ENCODE data around the gene EVPLL.
A peak's percentile ranks its signal among the peaks of the same experiment; 100 is the strongest.
"Not testable (repeated sequence)": the region's sequence is repeated elsewhere in the genome, so short reads cannot be mapped to it uniquely, and the experiment has no call there.

EVPLL gene

DNA sequence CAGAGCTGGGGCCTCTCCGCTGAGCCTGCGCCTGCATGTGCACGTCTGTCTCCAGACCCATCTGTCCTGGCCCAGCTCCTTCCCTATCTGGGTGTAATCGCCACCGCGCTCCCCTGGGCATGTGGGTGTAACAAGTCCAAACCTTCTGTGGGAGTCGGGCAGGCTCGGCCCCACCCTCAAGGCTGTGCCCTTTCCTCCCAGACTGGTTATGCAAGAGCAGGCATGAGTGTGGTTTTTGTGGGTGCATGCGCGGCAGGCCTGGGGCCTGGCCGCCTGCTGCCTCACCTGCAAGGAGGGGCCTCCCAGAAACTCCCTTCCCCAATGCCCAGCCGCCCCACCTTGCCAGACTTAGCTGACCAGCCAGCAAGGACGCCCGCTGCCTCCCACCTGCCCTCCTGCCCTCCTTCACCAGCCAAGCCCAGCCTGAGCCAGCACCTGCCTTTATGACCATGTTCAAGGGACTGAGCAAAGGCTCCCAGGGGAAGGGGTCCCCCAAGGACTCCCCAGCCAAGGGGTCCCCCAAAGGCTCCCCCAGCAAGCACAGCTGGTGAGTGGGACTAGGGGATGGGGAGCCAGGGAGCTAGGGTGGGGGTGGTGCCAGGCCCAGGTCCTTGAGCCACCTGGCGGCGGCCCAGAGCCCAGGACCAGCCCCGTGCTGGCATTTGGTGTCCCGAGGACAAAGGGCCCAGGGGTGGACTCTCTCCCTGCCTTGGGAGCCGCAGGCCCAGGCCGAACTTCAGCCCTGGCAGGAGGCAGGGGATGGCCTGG is at the start of gene EVPLL:
Gene EVPLL, plus strand, starts transcription at position 342 of the 768 bp plus-strand sequence. CDS start 3,160 bp downstream, outside the sequence.
- no peak for DNase-seq

DNA sequence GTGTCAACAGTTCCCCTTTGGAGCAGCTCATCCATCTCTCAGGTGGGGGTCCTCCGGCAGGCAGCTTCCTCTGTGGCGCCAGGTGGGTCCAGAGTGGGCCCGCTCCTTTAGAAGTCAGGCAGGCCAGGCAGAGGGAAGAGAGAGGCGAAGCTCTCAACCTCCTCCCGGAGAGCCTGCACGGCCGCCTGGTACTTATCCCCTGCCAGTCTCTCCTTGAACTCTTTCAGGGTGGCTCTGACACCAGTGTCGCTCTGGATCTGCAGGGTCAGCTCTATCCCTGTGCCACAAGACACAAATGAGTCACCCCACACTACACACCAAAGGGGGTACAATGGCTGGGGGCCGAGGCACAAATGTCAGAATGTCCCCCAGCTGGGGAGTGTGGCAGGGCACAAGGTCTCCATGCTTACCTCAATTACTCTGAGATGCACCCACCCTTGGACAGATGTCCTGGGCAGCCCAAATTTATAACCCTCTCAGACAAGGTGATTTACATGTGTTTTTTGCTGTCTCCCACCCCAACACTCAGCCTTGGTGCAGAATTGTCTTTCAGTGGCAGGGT is 48.9 kb upstream of the EVPLL start:
- DNase-seq = no peak

DNA sequence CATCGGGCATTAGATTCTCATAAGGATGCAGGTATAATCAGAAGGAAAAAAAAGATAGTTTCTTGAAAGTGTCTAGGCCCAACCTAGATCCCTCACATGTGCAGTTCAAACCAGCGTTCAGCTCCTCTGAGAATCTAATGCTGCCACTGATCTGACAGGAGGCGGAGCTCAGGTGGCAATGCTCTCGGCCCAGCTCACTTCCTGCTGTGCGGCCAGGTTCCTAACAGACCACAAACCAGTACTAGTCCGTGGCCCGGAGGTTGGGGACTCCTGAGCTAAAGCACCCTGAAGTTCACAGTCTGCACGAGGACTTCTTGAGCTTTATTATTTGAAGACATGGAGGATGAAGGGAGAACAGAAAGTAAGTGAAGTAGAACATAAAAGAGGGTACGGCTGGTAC is 45.7 kb upstream of the EVPLL start:
- no peak for DNase-seq

DNA sequence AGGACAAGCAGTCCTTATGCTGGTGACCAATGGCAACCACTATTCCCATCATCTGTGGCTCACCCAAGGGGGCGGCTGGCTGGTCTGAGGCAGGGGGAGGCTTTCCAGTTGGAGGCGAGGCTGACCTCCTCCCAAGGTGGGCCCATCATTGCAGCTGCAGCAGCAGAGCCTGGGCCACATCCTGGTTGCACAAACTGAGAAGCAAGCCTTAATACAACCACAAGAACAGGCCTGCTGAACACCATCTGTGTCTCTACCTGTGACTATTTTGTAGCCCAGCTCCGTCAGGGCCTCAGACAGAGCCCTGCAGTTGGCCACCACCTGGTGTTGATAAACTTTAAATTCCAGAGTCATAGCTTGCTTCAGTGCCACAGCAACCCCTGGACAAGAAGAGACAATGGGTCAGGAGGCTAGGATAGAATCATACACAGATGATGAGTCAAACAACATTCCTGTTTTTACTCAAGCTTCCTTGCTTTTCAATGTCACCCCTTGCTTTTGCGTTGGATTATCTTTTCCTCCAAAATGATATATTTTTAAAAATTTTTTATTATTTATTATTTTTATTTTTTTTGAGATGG is 44.6 kb upstream of the EVPLL start:
- no peak for DNase-seq

DNA sequence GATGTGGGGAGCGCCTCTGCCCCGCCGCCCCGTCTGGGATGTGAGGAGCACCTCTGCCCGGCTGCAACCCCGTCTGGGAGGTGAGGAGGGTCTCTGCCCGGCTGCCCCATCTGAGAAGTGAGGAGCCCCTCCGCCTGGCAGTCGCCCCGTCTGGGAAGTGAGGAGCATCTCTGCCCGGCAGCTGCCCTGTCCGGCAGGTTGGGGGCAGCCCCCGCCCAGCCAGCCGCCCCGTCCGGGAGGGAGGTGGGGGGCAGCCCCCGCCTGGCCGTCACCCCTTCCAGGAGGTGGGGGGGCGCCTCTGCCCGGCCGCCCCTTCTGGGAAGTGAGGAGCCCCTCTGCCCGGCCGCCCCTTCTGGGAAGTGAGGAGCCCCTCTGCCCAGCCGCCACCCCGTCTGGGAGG is 39.4 kb upstream of the EVPLL start:
- not testable (repeated sequence) for DNase-seq

DNA sequence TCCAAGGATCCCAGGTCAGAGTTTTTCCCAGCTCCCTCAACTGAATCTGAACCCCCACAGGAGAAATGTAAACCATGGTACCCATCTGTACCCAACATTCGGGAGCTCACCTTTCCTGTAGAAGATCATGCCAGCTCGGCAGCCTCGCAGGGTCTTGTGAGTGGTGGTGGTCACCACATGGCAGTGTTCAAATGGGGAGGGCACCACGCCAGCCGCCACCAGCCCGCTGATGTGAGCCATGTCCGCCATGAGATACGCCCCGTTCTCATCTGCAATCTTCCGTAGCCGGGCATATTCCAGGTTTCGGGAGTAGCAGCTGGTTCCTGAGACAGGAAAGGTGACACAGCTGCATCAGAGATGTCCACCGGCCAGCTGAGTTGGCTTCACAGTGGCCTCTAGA is 37.6 kb upstream of the EVPLL start:
- no peak for DNase-seq

DNA sequence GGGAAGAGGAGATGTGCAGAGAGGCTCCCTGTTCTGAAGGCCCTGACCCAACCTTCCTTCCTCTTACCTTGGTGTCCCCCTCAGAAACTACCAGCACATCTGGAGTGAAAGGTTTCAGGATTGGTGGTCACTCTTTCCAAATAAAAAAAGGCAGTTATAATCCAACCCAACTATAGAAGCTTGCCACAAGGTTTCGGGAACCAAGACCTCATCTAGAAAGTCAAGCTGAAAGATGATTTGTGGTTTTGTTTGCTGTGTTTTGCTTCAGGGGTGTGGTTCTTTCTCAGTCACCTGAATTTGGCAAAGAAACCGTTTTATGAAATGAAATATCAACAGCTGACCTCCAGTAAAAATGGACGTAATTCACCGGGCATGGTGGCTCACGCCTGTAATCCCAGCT is 33.6 kb upstream of the EVPLL start:
- no peak for DNase-seq

DNA sequence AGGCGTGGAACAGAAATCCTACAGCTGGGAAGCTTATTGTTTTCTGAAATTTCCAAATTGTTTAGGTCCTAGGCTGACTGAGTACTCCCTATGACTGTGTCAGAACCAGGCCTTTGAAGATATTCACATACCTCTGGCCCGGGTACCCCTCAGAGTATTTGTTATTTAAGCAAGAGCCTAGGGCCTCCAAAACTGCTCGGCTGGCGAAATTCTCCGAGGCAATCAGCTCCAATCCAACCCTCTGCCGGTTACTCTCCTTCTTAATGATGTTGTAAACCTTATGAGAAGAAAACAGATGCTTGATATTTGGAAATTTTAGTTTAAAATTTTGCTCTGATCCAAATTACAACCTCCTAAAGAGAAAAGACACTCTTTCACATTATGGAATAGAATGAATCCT is 24.0 kb upstream of the EVPLL start:
- DNase-seq = no peak

DNA sequence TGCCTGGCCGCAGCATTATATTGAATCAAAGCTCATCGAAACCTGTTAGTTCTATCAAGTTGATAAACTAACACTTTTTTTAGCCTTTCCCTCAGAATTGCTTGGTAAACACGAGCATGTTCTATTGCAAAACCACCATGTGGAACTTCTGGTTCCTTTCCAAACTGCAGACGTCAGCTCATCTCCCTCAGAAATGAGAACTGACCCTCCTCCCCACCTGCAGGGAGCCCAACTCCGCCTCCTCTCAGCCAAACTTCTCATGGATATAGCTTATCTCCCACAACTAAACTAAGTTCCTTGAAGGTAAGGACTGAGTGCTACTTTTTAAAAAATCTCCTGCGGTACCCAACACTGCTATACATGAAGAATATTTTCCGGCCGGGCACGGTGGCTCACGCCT is 21.0 kb upstream of the EVPLL start:
- no peak for DNase-seq

DNA sequence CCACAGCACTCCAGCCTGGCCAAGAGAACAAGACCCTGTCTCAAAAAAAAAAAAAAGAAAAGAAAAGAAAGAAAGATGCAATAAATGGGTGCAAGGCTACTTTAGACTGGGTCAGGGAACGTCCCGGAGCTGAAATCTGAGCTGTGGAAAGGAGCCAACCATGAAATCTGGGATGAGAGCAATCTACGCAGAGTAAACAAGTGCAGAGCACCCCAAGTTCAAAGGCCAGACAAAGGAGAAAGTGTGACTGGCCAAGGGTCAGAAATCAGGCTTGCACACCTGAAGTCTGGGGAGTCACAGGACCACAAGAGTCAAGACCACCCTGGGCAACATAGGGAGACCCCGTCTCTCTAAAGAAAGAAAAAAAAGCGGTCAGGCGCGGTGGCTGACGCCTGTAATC is 17.1 kb upstream of the EVPLL start:
- DNase-seq = no peak

DNA sequence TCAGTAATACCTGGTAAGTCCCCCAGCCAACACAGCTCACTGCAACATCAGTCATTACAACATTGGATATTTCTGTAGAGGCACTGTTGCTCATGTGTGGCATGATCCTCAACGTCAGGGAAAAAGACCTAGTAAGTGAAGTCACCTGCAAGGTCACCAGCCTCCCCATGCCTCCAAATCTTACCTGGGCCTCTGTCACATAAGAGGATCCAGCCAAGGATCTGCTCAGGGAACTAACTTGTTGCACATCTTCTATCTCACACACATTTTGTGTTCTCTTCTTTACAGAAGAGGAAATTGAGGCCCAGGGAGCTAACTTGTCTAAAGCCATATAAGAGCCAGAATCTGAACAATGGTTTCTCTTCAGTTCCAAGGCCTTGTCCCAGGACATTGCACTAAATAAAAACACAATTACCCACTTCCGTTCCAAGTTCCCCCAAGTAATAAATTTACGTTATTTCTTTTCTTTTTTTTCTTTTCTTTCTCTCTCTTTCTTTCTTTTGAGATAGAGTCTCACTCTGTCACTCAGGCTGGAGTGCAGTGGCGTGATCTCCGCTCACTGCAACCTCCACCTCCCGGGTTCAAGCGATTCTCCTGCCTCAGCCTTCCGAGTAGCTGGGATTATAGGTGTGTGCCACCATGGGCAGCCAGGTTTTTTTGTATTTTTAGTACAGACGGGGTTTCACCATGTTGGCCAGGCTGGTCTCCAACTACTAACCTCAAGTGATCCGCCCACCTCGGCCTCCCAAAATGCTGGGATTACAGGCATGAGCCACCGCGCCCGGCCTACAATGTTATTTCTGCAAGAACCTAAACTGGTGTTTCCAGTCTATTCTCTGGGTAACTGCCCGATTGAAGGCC is 15.5 kb upstream of the EVPLL start:
- no peak for DNase-seq

DNA sequence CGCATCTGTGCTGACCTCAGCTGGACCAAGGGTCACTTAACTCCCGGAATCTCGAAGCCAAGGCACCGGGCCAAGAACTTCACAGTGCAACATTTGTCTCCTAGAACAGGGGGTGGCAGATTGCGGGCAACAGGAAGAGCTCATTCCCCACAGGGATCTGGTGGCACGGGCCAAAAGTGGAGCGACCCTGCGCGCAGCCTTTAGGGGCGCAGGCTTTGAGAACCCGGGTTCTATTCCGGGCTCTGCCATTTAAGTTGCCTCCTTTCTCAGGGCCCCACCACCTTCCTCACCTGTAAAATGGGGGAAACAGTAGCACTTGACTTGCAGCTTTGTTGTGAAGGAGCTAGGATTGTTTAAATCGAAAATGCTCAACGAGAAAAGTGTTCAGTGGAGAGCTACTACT is 14.9 kb upstream of the EVPLL start:
- DNase-seq = no peak

DNA sequence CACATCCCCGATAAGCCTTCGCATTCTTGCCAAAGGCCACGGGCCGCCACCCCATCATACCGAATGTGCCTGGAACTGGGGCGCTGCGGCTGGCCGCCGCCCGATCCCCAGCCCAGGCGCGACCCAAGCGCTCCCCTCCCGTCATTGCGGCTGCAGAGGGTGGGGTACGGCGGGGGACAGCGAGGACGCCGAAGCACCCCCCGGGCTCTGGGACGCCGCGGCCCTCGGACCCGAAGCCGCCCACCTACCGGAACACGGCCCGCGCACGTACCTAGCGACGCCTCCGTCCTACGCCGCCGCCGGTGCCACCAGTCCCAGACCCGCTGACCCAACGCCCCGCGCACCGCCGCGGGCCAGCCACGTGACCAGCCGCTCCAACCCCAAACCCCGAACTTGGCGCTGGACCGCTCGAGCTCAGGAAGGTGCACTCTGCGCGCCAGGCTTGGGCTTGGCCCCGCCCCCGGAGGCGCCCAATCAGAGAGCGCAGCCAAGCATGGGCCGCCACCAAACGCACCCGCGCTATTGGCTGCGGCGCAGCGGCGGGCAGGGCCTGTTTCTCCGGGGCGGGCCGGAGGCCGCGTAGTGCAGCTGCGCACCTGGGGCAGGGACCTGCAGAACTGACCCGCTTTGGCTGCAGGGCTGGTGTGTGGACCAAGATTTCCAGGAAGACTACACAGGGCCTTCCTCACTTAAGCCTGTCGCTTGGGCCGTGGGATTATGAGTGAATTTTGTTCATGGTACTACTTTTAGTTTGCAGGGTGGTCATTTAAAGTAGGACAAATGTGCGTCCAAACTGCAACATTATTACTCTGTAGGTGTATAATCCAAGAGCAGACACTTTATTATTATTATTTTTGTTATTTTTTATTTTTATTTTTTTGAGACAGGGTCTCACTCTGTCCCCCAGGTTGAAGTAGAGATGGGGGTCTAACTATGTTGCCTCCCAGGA is 14.2 kb upstream of the EVPLL start, which contains the start of gene SHMT1:
Gene SHMT1, minus strand, starts transcription at position 450 of the 949 bp plus-strand sequence. CDS start 7,569 bp downstream, outside the sequence.
- DNase-seq = peak; percentile 83

DNA sequence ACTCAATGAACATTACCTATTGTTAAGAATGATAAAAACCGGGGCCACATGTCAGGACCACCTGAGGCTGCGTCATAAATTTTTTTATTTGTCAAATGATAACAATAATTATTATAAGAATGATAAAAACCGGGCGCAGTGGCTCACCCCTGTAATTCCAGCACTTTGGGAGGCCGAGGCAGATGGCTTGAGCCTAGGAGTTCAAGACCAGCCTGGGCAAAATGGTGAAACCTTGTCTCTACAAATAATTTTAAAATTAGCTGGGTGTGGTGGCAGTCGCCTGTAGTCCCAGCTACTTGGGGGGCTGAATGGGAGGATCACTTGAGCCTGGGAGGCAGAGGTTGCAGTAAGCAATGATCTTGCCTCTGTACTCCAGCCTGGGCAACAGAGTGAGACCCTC is 13.4 kb upstream of the EVPLL start:
- no peak for DNase-seq

DNA sequence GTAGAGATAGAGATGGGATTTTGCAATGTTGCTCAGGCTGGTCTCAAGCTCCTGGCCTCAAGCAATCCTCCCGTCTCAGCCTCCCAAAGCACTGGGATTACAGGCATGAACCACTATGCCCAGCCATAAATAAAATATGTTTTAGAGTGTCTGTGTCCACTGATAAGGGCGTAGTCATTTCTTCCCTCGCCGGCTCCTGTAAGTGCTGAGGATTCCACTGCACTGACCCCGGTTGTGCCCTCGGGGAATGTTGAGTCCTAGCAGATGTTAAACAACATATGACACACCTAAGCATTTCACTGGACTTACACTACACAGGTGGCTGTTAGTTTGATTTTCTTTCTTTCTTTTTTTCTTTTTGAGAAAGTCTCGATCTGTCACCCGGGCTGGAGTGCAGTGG is 8.6 kb upstream of the EVPLL start:
- no peak for DNase-seq

DNA sequence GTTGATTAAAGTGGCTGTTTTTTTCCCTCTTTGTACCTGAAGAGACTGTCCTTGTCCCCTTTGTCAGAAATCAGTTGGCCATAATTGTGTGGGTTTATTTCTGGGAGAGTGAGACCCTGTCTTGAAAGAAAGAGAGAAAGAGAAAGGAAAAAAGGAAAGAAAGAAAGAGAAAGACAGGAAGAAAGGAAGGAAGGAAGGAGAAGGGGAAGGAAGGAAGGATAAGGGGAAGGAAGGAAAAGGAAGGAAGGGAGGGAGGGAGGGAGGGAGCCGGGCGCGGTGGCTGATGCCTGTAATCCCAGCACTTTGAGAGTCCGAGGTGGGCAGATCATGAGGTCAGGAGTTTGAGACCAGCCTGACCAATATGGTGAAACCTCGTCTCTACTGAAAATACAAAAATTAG is 6.8 kb upstream of the EVPLL start:
- no peak for DNase-seq

DNA sequence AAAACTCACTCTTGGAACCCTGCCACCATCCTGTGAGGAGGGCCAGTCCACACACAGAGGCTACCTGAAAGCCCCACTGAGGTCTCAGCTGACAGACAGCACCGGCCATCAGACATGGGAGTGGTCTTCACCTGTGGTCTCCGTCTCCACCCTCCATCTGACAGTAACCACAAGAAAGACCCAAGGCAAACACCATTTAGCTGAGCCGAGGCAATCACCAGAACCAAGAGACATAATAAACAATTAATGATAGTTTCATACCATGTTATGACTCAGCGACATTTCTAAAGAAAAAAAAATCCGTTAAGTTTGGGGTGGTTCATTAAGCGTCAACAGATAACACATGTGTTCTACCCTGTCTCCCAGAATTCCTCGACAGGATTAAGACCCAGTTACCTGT is 6.1 kb upstream of the EVPLL start:
- no peak for DNase-seq

DNA sequence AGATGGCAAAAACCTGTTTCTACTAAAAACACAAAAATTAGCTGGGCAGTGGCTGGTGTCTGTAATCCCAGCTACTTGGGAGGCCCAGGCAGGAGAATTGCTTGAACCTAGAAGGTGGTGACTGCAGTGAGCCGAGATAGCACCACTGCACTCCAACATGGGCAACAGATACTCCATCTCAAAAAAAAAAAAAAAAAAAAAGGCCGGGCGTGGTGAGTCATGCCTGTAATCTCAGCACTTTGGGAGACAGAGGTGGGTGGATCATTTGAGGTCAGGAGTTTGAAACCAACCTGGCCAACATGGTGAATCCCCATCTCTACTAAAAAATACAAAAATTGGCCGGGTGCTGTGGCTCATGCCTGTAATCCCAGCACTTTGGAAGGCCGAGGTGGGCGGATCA is 4.4 kb upstream of the EVPLL start:
- not testable (repeated sequence) for DNase-seq

DNA sequence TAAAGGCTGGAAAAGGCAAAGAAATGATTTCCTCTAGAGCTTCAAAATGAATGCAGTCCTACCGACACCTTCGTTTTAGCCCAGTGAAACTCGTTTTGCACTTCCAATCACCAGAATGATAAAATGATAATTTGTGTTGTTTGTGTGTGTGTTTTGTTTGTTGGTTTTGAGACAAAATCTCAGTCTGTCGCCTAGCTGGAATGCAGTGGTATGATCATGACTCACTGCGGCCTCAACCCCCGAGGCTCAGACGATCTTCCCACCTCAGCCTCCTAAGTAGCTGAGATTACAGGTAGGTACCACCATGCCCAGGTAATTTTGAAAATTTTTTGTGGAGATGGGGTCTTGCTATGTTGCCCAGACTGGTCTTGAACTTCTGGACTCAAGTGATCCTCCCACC is 3.4 kb upstream of the EVPLL start:
- DNase-seq = no peak

DNA sequence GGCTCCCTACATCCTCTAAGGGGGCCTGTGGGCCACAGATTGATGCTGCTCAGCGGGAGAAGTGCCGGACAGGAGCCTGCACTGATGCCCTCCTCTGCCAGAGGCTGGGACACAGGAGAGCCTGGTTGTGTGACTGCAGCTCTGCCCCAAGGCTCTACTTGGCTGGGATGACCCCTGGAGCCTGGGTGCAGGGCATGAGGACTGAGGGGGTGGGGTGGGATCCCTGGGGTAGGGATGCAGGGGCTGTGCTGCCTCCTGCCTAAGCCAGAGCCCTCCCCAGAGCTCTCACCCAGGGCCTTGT is 577 bp downstream of the EVPLL start:
- DNase-seq = no peak

DNA sequence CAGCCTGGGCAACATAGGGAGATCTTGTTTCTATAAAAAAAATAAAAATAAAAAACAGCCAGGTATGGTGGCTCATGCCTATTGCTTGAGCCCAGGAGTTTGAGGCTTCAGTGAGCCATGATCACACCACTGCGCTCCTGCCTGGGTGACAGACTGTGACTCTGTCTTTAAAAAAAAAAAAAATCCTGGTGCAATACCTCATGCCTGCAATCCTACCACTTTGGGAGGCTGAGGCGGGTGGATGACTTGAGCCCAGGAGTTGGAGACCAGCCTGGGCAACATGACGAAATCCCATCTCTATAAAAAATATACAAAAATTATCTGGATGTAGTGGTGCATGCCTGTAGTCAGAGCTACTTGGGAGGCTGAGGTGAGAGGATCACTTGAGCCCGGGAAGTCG is 1.0 kb downstream of the EVPLL start:
- not testable (repeated sequence) for DNase-seq

Measured in NCI-H774 (cell line).